GM18868 (cell line): ENCODE results near the gene SCRG1.

Experiments
- ATAC-seq: cut with Tn5 transposase; IDR thresholded peaks from one replicate; pipeline ENCODE4 v1.9.1; 2021; ENCODE audit warnings: mild to moderate bottlenecking, moderate library complexity; ENCODE audit not compliant: unreplicated experiment

SCRG1 gene

GRCh38 chr4:173398779-173399415 is at the start of gene SCRG1:
Gene SCRG1 (minus strand): TSS chr4:173399116. CDS start chr4:173391414, 7,702 bp downstream.
- ATAC-seq = no peak

- no peak for ATAC-seq
Observed at GRCh38 chr4:173448103-173448502, 49.2 kb upstream of the SCRG1 start.

DNA sequence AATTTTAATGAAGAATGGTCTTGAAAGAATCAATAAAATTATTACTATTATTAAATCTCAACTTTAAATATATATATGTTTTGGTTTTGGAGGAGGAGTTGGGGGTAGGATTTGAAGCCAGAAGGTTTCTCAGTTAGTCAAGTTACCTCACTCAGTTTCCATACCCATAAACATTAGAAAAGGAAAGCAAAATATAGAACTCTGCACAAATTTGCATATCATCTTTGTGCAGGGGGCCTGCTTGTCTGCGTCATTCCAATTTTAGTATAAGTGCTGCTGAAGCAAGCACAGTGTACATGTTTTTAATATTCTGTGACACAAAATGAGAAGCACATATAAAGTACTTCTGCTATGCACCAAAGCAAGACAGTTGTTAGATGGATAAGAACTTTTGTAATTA is 47.5 kb upstream of the SCRG1 start:
- peak; percentile 82 for ATAC-seq

GRCh38 chr4:173443121-173443520 is 44.2 kb upstream of the SCRG1 start:
- ATAC-seq = no peak

GRCh38 chr4:173442223-173442932 is 43.5 kb upstream of the SCRG1 start:
- no peak for ATAC-seq

DNA sequence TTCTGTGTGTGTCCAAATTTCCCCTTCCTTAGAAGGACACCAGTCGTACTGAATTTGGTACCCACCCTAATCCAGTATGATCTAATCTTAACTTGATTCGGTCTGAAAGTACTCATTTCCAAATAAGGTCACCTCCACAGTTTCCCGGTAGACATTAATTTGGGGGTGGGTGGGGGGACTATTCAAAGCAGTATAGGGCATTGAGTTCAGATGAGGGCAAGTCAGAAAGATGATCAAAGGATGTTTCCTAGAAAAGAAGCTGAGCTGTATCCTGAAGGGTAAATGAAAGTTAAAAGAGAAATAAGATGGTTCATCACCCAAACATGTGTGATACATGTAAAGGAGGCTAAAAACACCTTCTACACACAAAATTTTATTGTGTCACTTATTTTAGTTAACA is 42.0 kb upstream of the SCRG1 start:
- no peak for ATAC-seq

GRCh38 chr4:173436771-173437265 is 37.9 kb upstream of the SCRG1 start:
- ATAC-seq = no peak

DNA sequence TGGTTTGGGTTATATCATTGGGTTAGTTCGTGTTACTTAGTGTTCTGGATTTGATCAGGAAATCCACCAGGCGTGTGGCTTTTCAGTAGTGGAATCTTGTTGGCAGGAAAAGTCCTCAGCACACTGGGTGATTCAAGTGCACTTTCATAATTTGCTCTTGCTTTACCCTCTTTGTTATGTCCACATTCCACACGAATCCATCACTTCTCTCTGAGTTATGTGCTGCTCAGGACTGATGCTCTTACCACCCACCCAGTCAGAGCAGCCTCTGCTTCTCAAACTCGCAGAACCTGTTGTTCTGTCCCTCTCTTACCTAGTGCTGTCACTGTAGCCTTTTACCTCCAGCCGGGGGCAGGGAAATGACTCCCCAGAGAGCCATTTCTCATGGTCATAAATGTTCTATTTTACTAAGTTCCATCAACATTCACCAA is 37.2 kb upstream of the SCRG1 start:
- no peak for ATAC-seq

DNA sequence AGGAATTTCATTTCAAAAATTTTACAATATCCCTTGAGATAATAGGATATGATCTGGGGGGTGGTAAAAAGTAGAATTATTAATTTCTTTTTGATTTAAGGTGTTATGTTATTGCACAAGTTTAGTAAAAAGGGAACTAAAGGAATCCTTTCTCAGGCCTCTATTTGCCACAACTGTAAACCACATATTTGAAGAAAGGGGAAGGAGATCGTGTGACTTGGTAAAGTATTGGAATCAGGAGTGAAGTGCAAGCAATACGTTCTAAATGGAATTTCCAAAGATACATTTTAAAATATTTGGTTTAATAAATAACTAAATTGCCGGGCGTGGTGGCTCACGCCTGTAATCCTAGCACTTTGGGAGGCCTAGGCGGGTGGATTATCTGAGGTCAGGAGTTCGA is 35.3 kb upstream of the SCRG1 start:
- ATAC-seq = no peak

GRCh38 chr4:173433447-173433846 is 34.5 kb upstream of the SCRG1 start:
- peak; percentile 83 for ATAC-seq

DNA sequence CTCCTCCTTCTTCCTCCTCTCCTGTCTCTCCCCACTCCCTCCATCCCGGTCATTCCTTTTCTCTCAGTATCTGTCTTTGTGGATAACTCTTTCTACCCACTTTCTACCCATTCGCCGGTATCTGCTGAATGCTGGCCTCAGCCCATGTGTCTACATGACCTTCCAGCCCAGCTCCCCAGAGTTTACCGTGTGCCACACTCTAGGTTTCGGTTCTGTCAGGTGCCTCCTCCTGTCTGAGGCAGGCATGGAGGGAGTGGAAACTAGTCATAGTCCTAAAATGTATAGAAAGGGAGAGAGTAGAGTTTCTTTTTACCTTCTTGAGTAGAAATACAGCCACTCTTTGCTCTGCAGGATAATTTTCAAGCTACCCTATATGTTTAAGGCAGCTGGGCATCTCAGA is 33.5 kb upstream of the SCRG1 start:
- ATAC-seq = peak; percentile 84

DNA sequence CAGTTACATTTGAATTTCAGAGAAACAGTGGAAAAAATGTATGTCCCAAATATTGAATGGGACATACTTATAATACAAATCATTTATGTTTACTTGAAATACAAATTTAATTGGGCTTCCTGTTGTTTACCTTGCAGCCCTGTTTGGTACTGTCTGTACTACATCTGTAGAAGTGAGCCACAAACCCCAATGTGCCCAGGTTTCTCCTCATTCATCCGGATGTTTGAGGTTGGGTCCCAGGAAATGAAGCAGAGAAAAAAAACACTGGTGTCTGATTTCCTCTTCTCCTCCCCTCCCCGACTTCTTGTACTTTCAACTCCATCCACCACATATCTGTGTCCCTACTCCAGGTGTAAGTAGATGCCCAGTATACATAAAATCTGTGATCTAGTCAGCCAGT is 27.1 kb upstream of the SCRG1 start:
- ATAC-seq = no peak

- no peak for ATAC-seq
Observed at GRCh38 chr4:173424899-173425805, 26.2 kb upstream of the SCRG1 start.

DNA sequence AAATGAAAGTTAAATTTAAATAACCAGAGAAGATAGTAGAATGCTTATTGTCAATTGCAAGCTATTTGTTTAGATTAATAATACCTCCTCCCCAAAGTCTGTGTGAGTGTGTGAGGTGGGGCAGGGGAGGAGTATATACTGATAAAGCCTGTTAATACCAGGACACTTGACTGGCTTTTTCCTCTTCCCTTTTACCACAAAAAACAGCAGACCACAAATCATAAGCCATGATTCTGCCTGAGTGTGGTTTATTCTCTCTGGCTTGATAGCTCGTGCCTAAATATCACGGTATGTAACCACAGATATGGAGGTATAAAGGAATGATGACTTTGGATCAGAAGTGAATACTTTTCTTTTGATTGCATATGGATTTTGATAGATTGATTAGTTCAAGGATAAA is 21.9 kb upstream of the SCRG1 start:
- ATAC-seq = no peak

DNA sequence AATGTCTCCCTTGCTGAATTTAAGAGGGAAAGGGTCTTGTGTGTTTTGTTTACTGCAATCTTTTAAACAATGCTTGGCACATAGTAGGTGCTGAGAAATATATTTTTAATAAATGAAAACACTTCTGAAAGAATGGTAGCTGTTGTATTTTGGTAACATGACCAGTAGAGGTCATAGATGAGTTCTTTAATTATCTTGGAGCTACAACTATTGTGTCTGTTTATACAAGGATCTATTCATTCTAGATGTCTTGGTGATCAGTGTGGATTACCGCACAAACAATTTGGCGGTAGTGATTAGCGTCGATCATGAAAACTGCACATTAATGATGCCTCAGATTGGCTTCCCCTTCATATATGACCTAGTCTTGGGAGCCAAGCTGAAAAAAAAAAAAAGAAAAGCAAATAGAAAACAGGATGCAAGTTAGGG is 21.4 kb upstream of the SCRG1 start:
- peak; percentile 68 for ATAC-seq

DNA sequence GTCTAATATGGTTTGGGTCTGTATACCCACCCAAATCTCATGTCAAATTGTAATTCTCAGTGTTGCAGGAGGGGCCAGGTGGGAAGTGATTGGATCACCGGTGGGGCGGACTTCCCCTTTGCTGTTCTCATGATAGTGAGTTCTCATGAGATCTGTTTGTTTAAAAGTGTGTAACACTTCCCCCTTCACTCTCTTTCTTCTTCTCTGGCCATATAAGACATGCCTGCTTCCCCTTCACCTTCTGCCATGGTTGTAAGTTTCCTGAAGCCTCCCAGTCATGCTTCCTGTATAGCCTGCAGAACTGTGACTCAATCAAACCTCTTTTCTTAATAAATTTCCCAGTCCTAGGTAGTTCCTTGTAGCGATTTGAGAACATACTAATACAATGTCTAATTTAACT is 19.7 kb upstream of the SCRG1 start:
- peak; percentile 34 for ATAC-seq

DNA sequence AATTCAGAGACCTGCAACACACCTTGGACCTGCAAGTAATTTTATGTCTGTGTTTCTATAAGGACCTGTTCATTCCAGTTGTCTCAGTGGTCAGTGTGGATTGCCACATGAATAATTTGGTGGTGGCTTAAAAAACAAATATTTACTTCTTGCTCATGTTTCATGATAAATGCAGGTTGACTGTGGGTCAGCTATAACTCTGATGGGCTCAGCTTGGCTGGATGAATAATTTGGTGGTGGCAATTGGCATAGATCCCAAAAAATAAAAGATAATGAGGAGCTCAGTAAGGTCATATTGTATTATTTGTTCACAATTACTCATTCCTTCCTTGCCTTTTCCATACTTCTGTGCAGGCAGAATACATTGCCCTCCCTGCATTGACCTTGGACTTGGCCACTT is 18.9 kb upstream of the SCRG1 start:
- no peak for ATAC-seq

- ATAC-seq = no peak
Observed at GRCh38 chr4:173415885-173416653, 17.2 kb upstream of the SCRG1 start.

DNA sequence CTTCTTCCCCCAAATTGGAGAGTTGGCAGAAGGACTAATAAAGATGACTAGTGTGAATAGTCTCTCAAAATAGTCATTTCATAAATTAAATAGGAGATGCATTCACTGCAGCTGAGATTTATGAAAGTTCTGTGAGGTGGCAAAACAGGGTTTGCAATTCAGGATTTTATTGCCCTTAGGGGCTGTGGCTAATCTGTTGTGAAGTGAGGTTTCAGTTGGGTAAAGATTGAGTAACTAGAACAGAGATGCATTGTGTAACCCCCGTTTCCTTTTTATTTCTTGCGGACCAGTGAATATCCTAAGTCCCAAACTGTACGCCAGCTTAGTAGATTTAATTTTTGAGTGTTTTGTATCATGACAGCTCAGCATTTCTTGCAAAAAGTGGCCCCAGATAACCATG is 16.2 kb upstream of the SCRG1 start:
- no peak for ATAC-seq

DNA sequence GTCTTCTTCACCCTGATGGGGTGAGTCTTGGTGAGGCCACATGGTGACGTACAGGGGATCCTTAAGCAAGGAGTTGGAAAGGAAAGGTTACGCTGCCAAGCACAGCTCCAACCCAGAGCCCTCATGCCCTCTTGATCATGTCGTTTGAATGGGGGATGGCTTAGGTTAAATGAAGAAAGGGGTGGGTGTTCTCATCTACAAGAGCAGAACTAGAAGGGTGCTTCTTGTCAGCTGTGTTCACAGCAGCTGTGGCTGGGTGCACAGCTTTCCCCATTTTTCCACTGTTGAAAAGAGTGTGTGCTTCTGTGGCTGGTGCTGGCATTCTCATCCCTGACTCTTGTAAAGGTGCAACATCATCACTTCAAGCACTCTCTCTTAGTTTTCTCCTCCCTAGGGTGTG is 15.5 kb upstream of the SCRG1 start:
- ATAC-seq = no peak

DNA sequence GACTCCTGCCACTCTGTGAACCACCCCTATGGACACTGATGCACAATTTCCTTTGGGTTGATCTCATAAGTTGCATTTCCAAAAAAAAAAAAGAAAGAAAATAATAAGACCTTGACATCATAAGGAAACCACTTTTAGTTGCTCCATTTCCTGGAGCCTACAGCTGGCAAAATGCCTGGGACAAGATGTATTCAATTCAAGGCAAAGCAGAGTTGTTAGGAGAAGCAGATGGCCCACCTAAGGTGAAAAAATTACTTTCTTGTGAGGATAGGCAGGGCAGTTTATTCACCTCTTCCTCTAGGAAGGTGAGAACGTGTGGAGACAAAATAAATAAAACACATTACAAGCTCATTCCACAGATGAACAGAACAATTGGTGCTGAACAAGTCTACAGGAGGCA is 14.1 kb upstream of the SCRG1 start:
- no peak for ATAC-seq
